K562 (cell line): ENCODE measurements around the gene CBFA2T3. TPM values are rescaled to one million over a fixed set of nuclear protein-coding genes. Genes with fewer than 3 reads are reported as not detected.

Experiments used
- BCOR ChIP-seq: fragments of 450-650 bp; IDR thresholded peaks from 2 replicates; pipeline ENCODE4 v1.6.1; 2016
- BDP1 ChIP-seq: IDR thresholded peaks from 3 replicates; pipeline ENCODE4 v1.6.1; 2011; ENCODE audit not compliant: insufficient read length, insufficient read depth
- CBFB ChIP-seq: sonication (generic); formaldehyde crosslinking; IDR thresholded peaks from 2 replicates; pipeline ENCODE4 v1.4.0; 2020; ENCODE audit warnings: mild to moderate bottlenecking, missing genetic modification reagents
- CREB1 ChIP-seq, 2 experiments: sonication (generic) in 1 of 2; formaldehyde crosslinking in 1 of 2; IDR thresholded peaks; 2 replicates each; pipeline versions ENCODE4 v1.6.1 to v1.8.0; 2012 to 2022; ENCODE audit warnings: inconsistent platforms in 1 of 2, mild to moderate bottlenecking in 1 of 2, missing genetic modification reagents in 1 of 2, moderate library complexity in 1 of 2
- KLF1 ChIP-seq: fragments of 450-650 bp; IDR thresholded peaks from 2 replicates; pipeline ENCODE4 v1.6.1; 2016; ENCODE audit warnings: missing genetic modification characterization, missing compliant biosample characterization
- MTA3 ChIP-seq: fragments of 450-650 bp; formaldehyde crosslinking; IDR thresholded peaks from 2 replicates; pipeline ENCODE4 v1.6.1; 2017; ENCODE audit warnings: mild to moderate bottlenecking, borderline replicate concordance
- POLR2A ChIP-seq: fragments of 450-650 bp; conservative IDR thresholded peaks from 2 replicates; pipeline ENCODE4 v1.6.1; 2016
- POLR3A ChIP-seq: IDR thresholded peaks from 2 replicates; pipeline ENCODE4 v1.6.1; 2011; ENCODE audit warnings: borderline replicate concordance, mild to moderate bottlenecking, moderate library complexity; ENCODE audit not compliant: insufficient read length, insufficient read depth; ENCODE audit errors: extremely low read depth
- PURB ChIP-seq: sonication (generic); formaldehyde crosslinking; IDR thresholded peaks from 2 replicates; pipeline ENCODE4 v1.9.0; 2021; ENCODE audit warnings: low read depth, mild to moderate bottlenecking, missing genetic modification reagents
- TCF7L2 ChIP-seq: fragments of 150-350 bp; IDR thresholded peaks from 2 replicates; pipeline ENCODE4 v1.6.1; 2016; ENCODE audit warnings: low read depth, mild to moderate bottlenecking, low read length, moderate library complexity
- TEAD1 ChIP-seq, 2 experiments: fragments of 450-650 bp in 1 of 2; sonication (generic) in 1 of 2; formaldehyde crosslinking; IDR thresholded peaks; 2 replicates each; pipeline versions ENCODE4 v1.4.0 to v1.8.0; 2020 to 2022; ENCODE audit warnings: mild to moderate bottlenecking in 2 of 2, missing genetic modification reagents in 1 of 2
- TOE1 ChIP-seq, 2 experiments: fragments of 450-650 bp in 1 of 2; sonication (generic) in 1 of 2; formaldehyde crosslinking in 1 of 2; IDR thresholded peaks; 2 replicates each; pipeline versions ENCODE4 v1.7.1 to v1.8.0; 2016 to 2022; ENCODE audit warnings: borderline replicate concordance in 2 of 2, mild to moderate bottlenecking in 2 of 2, antibody characterized with exemption in 1 of 2, inconsistent platforms in 1 of 2, low read depth in 1 of 2, missing genetic modification reagents in 1 of 2, moderate library complexity in 1 of 2
- ZNF197 ChIP-seq: fragments of 200-800 bp; sonication (Bioruptor generic); IDR thresholded peaks from 2 replicates; pipeline ENCODE4 v1.6.1; 2016; ENCODE audit warnings: low read depth, missing genetic modification characterization, missing compliant biosample characterization
- ZNF644 ChIP-seq: fragments of 200-800 bp; sonication (Bioruptor generic); IDR thresholded peaks from 2 replicates; pipeline ENCODE4 v1.6.1; 2016; ENCODE audit warnings: low read depth, missing genetic modification characterization, missing compliant biosample characterization
- ZNF668 ChIP-seq: fragments of 250-450 bp; sonication (Bioruptor Pico); IDR thresholded peaks from 2 replicates; pipeline ENCODE4 v1.8.0; 2022; ENCODE audit warnings: mild to moderate bottlenecking, inconsistent platforms
- ZNF699 ChIP-seq: fragments of 250-450 bp; sonication (Bioruptor Pico); IDR thresholded peaks from 2 replicates; pipeline ENCODE4 v1.8.0; 2021; ENCODE audit warnings: mild to moderate bottlenecking, moderate library complexity; ENCODE audit not compliant: insufficient replicate concordance
- ZNF785 ChIP-seq: fragments of 250-450 bp; sonication (Bioruptor Pico); IDR thresholded peaks from 2 replicates; pipeline ENCODE4 v1.4.0; 2020; ENCODE audit warnings: mild to moderate bottlenecking
- ZZZ3 ChIP-seq: fragments of 450-650 bp; IDR thresholded peaks from 2 replicates; pipeline ENCODE4 v1.6.1; 2016; ENCODE audit warnings: antibody characterized with exemption, mild to moderate bottlenecking, moderate library complexity
- polyA plus RNA-seq, 8 experiments: library from polyadenylated mRNA; depleted of rRNA in 4 of 8; stranded (reverse) in 5 of 8; unstranded in 3 of 8; fragments of >200 nt; fragmentation: Nextera tagmentation in 2 of 8; fragmentation: Illumina TruSeq in 1 of 8; extraction: Ambion mirVana in 2 of 8; extraction: Trizol in 1 of 8; gene quantifications; 2 replicates each; pipeline versions ENCODE4 v1.2.1 to v1.2.3, GENCODE V29; 2011 to 2014; ENCODE audit warnings: inconsistent platforms in 1 of 8, missing spikeins in 1 of 8
- total RNA-seq, 7 experiments: library from RNA; depleted of rRNA in 6 of 7; stranded (reverse); fragments of >200 nt in 6 of 7; fragmentation: Illumina TruSeq in 2 of 7; extraction: Trizol in 2 of 7; gene quantifications; 2 replicates each; pipeline versions ENCODE4 v1.2.1 to v1.2.3, GENCODE V29; 2011 to 2021; ENCODE audit warnings: low replicate concordance in 1 of 7
- TF ChIP-seq, protein P1 (sequence below): fragments of 450-650 bp; conservative IDR thresholded peaks from 2 replicates; pipeline ENCODE4 v1.6.1; 2016; ENCODE audit warnings: missing genetic modification characterization, low read depth, mild to moderate bottlenecking, missing compliant biosample characterization, moderate library complexity
- TF ChIP-seq, protein P2 (sequence below): fragments of 200-800 bp; sonication (Bioruptor generic); IDR thresholded peaks from 2 replicates; pipeline ENCODE4 v1.6.1; 2017; ENCODE audit warnings: missing genetic modification characterization, missing compliant biosample characterization
- TF ChIP-seq, protein P3 (sequence below), 2 experiments: fragments of 450-650 bp in 1 of 2; sonication (generic) in 1 of 2; formaldehyde crosslinking in 1 of 2; IDR thresholded peaks in 1 of 2; conservative IDR thresholded peaks in 1 of 2; 2 replicates each; pipeline versions ENCODE4 v1.6.1 to v1.8.1; 2016 to 2023; ENCODE audit warnings: mild to moderate bottlenecking in 2 of 2, moderate library complexity in 2 of 2, inconsistent platforms in 1 of 2, missing genetic modification reagents in 1 of 2
- TF ChIP-seq, protein P4 (sequence below): fragments of 450-650 bp; IDR thresholded peaks from 2 replicates; pipeline ENCODE4 v1.6.1; 2016; ENCODE audit warnings: borderline replicate concordance

Gene CBFA2T3
- total and polyA plus RNA-seq, 9 of the 15 experiments (the other 6 are each of a cell fraction or from before 2014, with no cell fraction given) = 2.3 to 145 (median 6.7) TPM

DNA sequence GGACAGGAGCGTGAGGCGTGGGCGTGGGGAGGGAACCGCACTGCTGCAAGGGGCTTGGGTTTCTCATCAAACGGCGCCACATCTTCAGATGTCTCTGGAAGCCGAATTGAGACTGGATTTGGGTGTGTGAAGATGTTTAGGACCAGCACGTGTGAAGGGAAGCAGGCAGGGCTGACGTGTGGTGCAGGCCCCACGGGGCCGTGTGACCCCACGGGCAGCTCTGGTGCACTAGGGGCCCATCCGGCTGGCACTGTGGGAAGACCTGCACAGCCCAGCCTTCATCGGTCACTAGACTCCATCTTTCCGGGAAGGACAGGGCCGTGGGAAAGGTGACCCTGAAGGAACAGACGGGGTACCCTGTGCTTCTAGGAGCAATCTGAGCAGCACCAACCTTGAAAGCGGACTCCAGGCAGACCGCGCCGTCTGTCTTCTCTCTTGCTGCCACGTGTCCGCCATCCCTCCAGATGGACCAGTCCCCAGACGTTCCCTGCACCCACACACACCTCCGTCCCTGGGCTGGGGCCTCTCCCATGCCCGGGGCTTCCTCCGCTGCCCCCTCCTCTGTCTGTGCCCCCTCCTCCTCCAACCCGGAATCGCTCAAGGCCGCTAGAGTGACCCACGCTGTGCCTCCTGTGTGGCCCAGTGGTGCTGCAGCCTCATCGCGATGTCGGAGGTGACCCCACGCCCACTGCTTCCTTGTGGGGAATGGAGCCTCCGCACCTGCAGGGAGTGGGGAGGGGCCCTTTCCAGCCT lies 23.4 kb upstream of the CBFA2T3 start (continued):
- no peak for TF ChIP-seq ZNF197 (CRISPR knock-in tag)
- TF ChIP-seq, protein P1, sequence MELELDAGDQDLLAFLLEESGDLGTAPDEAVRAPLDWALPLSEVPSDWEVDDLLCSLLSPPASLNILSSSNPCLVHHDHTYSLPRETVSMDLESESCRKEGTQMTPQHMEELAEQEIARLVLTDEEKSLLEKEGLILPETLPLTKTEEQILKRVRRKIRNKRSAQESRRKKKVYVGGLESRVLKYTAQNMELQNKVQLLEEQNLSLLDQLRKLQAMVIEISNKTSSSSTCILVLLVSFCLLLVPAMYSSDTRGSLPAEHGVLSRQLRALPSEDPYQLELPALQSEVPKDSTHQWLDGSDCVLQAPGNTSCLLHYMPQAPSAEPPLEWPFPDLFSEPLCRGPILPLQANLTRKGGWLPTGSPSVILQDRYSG (tag) = 0 out of 2 replicates have a peak, but pooled peaks have one; percentile 6
- no peak for TF ChIP-seq TCF7L2
- TF ChIP-seq CREB1 (IDR thresholded peaks at IDR 0.05) = no peak
- TF ChIP-seq CREB1 (CRISPR knock-in tag; IDR thresholded peaks at IDR 0.05) = peak; percentile 19; the same call in 1 of the 2 replicates
- TF ChIP-seq, protein P2, sequence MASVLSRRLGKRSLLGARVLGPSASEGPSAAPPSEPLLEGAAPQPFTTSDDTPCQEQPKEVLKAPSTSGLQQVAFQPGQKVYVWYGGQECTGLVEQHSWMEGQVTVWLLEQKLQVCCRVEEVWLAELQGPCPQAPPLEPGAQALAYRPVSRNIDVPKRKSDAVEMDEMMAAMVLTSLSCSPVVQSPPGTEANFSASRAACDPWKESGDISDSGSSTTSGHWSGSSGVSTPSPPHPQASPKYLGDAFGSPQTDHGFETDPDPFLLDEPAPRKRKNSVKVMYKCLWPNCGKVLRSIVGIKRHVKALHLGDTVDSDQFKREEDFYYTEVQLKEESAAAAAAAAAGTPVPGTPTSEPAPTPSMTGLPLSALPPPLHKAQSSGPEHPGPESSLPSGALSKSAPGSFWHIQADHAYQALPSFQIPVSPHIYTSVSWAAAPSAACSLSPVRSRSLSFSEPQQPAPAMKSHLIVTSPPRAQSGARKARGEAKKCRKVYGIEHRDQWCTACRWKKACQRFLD = no peak
- no peak for TF ChIP-seq ZNF699 (CRISPR knock-in tag)
- TF ChIP-seq CBFB = no peak
- TF ChIP-seq PURB (CRISPR knock-in tag) = no peak
- no peak for TF ChIP-seq ZNF668 (CRISPR knock-in tag)
- no peak for TF ChIP-seq ZNF644 (tag)
- TF ChIP-seq, protein P3, sequence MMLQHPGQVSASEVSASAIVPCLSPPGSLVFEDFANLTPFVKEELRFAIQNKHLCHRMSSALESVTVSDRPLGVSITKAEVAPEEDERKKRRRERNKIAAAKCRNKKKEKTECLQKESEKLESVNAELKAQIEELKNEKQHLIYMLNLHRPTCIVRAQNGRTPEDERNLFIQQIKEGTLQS (IDR thresholded peaks at IDR 0.05) = no peak
- TF ChIP-seq, protein P3 (CRISPR knock-in tag; conservative IDR thresholded peaks at IDR 0.05) = no peak
- TF ChIP-seq BDP1 = no peak
- 0 out of 2 replicates have a peak, but pooled peaks have one; percentile 27 for TF ChIP-seq KLF1 (tag)
- TF ChIP-seq, protein P4, sequence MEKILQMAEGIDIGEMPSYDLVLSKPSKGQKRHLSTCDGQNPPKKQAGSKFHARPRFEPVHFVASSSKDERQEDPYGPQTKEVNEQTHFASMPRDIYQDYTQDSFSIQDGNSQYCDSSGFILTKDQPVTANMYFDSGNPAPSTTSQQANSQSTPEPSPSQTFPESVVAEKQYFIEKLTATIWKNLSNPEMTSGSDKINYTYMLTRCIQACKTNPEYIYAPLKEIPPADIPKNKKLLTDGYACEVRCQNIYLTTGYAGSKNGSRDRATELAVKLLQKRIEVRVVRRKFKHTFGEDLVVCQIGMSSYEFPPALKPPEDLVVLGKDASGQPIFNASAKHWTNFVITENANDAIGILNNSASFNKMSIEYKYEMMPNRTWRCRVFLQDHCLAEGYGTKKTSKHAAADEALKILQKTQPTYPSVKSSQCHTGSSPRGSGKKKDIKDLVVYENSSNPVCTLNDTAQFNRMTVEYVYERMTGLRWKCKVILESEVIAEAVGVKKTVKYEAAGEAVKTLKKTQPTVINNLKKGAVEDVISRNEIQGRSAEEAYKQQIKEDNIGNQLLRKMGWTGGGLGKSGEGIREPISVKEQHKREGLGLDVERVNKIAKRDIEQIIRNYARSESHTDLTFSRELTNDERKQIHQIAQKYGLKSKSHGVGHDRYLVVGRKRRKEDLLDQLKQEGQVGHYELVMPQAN = 0 out of 2 replicates have a peak, but pooled peaks have one; percentile 28
- TF ChIP-seq MTA3 = no peak
- TF ChIP-seq POLR2A = no peak
- TF ChIP-seq ZNF785 (CRISPR knock-in tag) = no peak
- no peak for TF ChIP-seq POLR3A
- 0 out of 2 replicates have a peak, but pooled peaks have one; percentile 39 for TF ChIP-seq TOE1 (IDR thresholded peaks at IDR 0.05; ENCODE audit: borderline replicate concordance)
- TF ChIP-seq TOE1 (CRISPR knock-in tag; IDR thresholded peaks at IDR 0.05; ENCODE audit: borderline replicate concordance, low read depth) = no peak
- TF ChIP-seq ZZZ3 = no peak
- no peak for TF ChIP-seq BCOR
- no peak for TF ChIP-seq TEAD1 (CRISPR knock-in tag; IDR thresholded peaks at IDR 0.05)
